Lower leg skin (tissue), 3 donors: ENCODE measurements around the gene JARID2.

Experiments
- POLR2A ChIP-seq, 2 donors: fragments of 450-650 bp; IDR thresholded peaks; one replicate each; pipeline ENCODE4 v1.6.1; 2016 to 2017; ENCODE audit warnings: antibody characterized with exemption in 2 of 2, mild to moderate bottlenecking in 1 of 2, moderate library complexity in 1 of 2
- TF ChIP-seq, protein P1 (sequence below), 3 donors: fragments of 450-650 bp; IDR thresholded peaks; one replicate each; pipeline ENCODE4 v1.5.1; 2016; ENCODE audit warnings: antibody characterized with exemption in 3 of 3, mild to moderate bottlenecking in 3 of 3, moderate library complexity in 2 of 3

DNA sequence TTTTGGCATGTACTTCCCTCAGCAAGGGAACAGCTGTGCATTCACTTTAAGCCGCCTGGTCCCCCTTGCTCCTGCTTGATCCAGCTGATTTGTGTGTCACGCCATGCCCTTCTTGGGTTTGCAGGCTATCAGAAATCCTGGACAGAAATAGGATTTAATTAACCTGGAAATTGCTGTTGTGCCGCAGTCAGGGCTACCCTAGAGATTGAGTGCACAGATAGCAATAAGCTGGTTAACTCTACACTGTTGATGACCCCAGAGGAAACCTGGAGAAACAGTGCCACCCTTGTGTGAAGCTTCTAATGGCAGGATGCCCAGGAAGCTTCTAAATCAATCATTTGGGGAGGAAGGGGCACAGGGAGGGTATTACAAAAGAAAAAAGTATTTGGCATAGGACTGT is 199.0 kb downstream of the JARID2 start:
- TF ChIP-seq, protein P1, sequence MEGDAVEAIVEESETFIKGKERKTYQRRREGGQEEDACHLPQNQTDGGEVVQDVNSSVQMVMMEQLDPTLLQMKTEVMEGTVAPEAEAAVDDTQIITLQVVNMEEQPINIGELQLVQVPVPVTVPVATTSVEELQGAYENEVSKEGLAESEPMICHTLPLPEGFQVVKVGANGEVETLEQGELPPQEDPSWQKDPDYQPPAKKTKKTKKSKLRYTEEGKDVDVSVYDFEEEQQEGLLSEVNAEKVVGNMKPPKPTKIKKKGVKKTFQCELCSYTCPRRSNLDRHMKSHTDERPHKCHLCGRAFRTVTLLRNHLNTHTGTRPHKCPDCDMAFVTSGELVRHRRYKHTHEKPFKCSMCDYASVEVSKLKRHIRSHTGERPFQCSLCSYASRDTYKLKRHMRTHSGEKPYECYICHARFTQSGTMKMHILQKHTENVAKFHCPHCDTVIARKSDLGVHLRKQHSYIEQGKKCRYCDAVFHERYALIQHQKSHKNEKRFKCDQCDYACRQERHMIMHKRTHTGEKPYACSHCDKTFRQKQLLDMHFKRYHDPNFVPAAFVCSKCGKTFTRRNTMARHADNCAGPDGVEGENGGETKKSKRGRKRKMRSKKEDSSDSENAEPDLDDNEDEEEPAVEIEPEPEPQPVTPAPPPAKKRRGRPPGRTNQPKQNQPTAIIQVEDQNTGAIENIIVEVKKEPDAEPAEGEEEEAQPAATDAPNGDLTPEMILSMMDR (IDR thresholded peaks at IDR 0.05): no peak
- no peak for TF ChIP-seq POLR2A (IDR thresholded peaks at IDR 0.05)
